ENCODE results near the gene HAPLN1.

GRCh38 chr5:83645936-83646335 is 74.7 kb downstream of the HAPLN1 start:
- TF ChIP-seq CTCF (conservative IDR thresholded peaks at IDR 0.05; ENCODE audit: low read depth in 2 of 2) (no peak), EZH2 (IDR thresholded peaks at IDR 0.05; ENCODE audit: low read depth, unreplicated experiment) (no peak), REST (IDR thresholded peaks at IDR 0.05; ENCODE audit: unreplicated experiment) (no peak), JUNB (IDR thresholded peaks at IDR 0.05; ENCODE audit: unreplicated experiment) (no peak), POLR2AphosphoS5 (IDR thresholded peaks at IDR 0.05; ENCODE audit: low read depth) (no peak), STAT1 (IDR thresholded peaks at IDR 0.05; ENCODE audit: unreplicated experiment) (no peak)
